Activated T-cell treated with anti-CD3 and anti-CD28 coated beads, Interleukin-2, amount 50 U/mL, for 72 hours (primary cell): ENCODE data around the gene TENT4B. TPM values are rescaled to one million over a fixed set of nuclear protein-coding genes. Genes with fewer than 3 reads are reported as not detected.

Experiments
- ATAC-seq, 2 donors: fragments of 150-1000 bp; cut with Tn5 transposase; replicated peaks in 1 of 2; 2 replicates each; pipeline ENCODE4 v1.10.0; 2021; ENCODE audit warnings: moderate library complexity in 2 of 2, mild to moderate bottlenecking in 1 of 2
- DNase-seq, 2 donors: peaks; one replicate each; pipeline ENCODE4 v3.0.0; 2021 to 2022; ENCODE audit warnings: mixed read lengths in 1 of 2
- H3K27ac Mint-ChIP-seq: one replicate; pipeline ENCODE4 v1.8.0; 2022; ENCODE audit warnings: mild to moderate bottlenecking, moderate library complexity, mixed read lengths
- H3K27me3 Mint-ChIP-seq: one replicate; pipeline ENCODE4 v1.8.0; 2022; ENCODE audit warnings: low read depth, mixed read lengths
- H3K36me3 Mint-ChIP-seq, 2 donors: one replicate each; pipeline ENCODE4 v1.8.0; 2022; ENCODE audit warnings: mixed read lengths in 2 of 2, mild to moderate bottlenecking in 1 of 2; ENCODE audit not compliant: insufficient read depth in 2 of 2
- H3K4me1 Mint-ChIP-seq: one replicate; pipeline ENCODE4 v1.8.0; 2022; ENCODE audit warnings: low read depth, mixed read lengths
- H3K4me3 Mint-ChIP-seq, 2 donors: one replicate each; pipeline ENCODE4 v1.8.0; 2022; ENCODE audit warnings: mild to moderate bottlenecking in 2 of 2, mixed read lengths in 2 of 2, moderate library complexity in 2 of 2
- H3K9me3 Mint-ChIP-seq, 2 donors: one replicate each; pipeline ENCODE4 v1.8.0; 2022; ENCODE audit warnings: mixed read lengths in 2 of 2
- total RNA-seq, 2 donors: library from RNA; stranded (reverse); gene quantifications; one replicate each; pipeline ENCODE4 v1.2.3, GENCODE V29; 2022

Gene TENT4B
- total RNA-seq, 2 donors from 2014 or later = 27.5 to 29.0 TPM

- H3K27me3 Mint-ChIP-seq = no peaks in the 10 kb centered on the region
- H3K9me3 Mint-ChIP-seq = peaks cover 0 to 1% of the 10 kb centered on the region in 2 donors
- no peak overlapping the region for H3K4me3 Mint-ChIP-seq
- ATAC-seq = no peak
- no peak overlapping the region for H3K27ac Mint-ChIP-seq
- H3K36me3 Mint-ChIP-seq = no peaks in the 10 kb centered on the region
- H3K4me1 Mint-ChIP-seq = peaks cover 52% of the 10 kb centered on the region
- DNase-seq = no peak
Measured at GRCh38 chr16:50261707-50262235, 108.7 kb downstream of the TENT4B start.

- Mint-ChIP-seq H3K36me3 (no peaks in the 10 kb centered on the region), H3K9me3 (peaks cover 0 to 1% of the 10 kb centered on the region in 2 donors), H3K27ac (peak overlapping the region; percentile 94), H3K4me1 (peaks cover 66% of the 10 kb centered on the region), H3K4me3 (peak overlapping the region; percentile 62 to 73), H3K27me3 (no peaks in the 10 kb centered on the region)
- DNase-seq (no peak), ATAC-seq (no peak)
Measured at GRCh38 chr16:50263060-50263909, 110.2 kb downstream of the TENT4B start.

DNA sequence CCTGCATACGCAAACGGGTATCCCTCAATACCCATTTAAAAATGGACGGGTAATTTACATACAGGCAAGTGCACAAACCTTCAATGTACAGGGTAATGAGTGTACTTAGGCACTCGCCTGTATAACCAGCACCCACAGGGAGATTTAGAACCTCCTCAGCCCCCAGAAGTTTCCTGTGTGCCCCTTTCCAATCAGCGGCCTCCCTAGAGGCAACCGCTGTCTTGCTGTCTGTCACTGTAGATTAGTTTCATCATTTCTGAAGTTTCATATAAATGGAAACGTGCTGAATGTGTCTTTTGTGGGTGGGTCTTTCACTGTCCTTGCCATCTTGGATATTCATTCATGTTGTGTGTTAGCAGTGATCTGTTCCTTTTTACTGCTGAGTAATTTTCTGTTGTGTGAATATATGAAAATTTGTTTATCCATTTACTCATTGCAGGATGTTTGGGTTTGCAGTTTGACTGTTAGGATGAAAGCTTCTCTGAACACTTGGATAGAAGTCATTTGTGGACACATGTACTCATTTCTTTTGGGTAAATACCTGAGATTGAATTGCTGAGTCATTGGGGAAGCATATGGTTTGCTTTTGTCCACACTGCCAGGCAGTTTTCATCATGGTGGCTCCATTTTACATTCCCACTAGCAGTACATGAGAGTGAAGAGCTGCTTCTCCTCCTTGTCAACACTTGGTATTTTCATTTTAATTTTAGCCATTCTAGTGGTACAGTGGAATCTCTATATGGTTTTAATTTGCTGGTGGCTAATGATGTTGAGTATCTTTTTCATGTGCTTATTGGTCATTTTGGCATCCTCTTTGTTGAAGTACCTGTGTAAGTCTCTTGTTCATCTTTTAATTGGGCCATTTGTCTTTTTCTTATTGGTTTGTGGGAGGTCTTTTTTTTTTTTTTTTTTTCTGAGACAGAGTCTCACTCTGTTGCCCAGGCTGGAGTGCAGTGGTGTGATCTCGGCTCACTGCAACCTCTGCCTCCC lies 111.1 kb downstream of the TENT4B start:
- ATAC-seq (peak; percentile 62 to 70), DNase-seq (peak; percentile 52 to 65)
- Mint-ChIP-seq H3K27me3 (no peaks in the 10 kb centered on the region), H3K36me3 (peaks cover 0 to 2% of the 10 kb centered on the region in 2 donors), H3K4me3 (peak overlapping the region; percentile 62 to 73), H3K27ac (peak overlapping the region; percentile 94), H3K4me1 (peaks cover 75% of the 10 kb centered on the region), H3K9me3 (peaks cover 0 to 1% of the 10 kb centered on the region in 2 donors)

GRCh38 chr16:50265260-50265659 lies 112.2 kb downstream of the TENT4B start:
- Mint-ChIP-seq H3K36me3 (peaks cover 0 to 2% of the 10 kb centered on the region in 2 donors), H3K27ac (peak overlapping the region; percentile 94), H3K27me3 (no peaks in the 10 kb centered on the region), H3K9me3 (peaks cover 0 to 1% of the 10 kb centered on the region in 2 donors), H3K4me1 (peaks cover 75% of the 10 kb centered on the region), H3K4me3 (peak overlapping the region; percentile 91 to 97)
- ATAC-seq = no peak
- peak in 1 of 2 donors; percentile 40 for DNase-seq

- no peak for DNase-seq
- Mint-ChIP-seq H3K36me3 (peaks cover 0 to 2% of the 10 kb centered on the region in 2 donors), H3K27me3 (no peaks in the 10 kb centered on the region), H3K4me3 (peak overlapping the region; percentile 91 to 97), H3K9me3 (peaks cover 0 to 1% of the 10 kb centered on the region in 2 donors), H3K27ac (peak overlapping the region; percentile 94), H3K4me1 (peaks cover 78% of the 10 kb centered on the region)
- ATAC-seq = no peak
Measured at GRCh38 chr16:50265716-50266336, 112.7 kb downstream of the TENT4B start.

GRCh38 chr16:50266337-50267091 lies 113.4 kb downstream of the TENT4B start, which contains the start of gene ADCY7:
Gene ADCY7 (plus strand): TSS chr16:50266551. CDS start chr16:50288180, 21,629 bp downstream.
- H3K27ac Mint-ChIP-seq = peak within 1 kb of the TSS; percentile 94
- peak within 1 kb of the TSS; percentile 91 to 97 for H3K4me3 Mint-ChIP-seq
- peaks cover 0 to 1% of the 10 kb centered on the region in 2 donors for H3K9me3 Mint-ChIP-seq
- DNase-seq = peak; percentile 88 to 91
- no peaks in the 10 kb centered on the region for H3K27me3 Mint-ChIP-seq
- peaks cover 85% of the 10 kb centered on the region for H3K4me1 Mint-ChIP-seq
- ATAC-seq = peak; percentile 80 to 88
- peaks cover 0 to 2% of the 10 kb centered on the region in 2 donors for H3K36me3 Mint-ChIP-seq

- peaks cover 0 to 2% of the 10 kb centered on the region in 2 donors for H3K36me3 Mint-ChIP-seq
- H3K9me3 Mint-ChIP-seq = peaks cover 0 to 1% of the 10 kb centered on the region in 2 donors
- peaks cover 88% of the 10 kb centered on the region for H3K4me1 Mint-ChIP-seq
- ATAC-seq (no peak), DNase-seq (no peak)
- H3K27ac Mint-ChIP-seq = peak overlapping the region; percentile 94
- H3K4me3 Mint-ChIP-seq = peak overlapping the region; percentile 91 to 97
- no peaks in the 10 kb centered on the region for H3K27me3 Mint-ChIP-seq
Measured at GRCh38 chr16:50267151-50267631, 114.1 kb downstream of the TENT4B start.

DNA sequence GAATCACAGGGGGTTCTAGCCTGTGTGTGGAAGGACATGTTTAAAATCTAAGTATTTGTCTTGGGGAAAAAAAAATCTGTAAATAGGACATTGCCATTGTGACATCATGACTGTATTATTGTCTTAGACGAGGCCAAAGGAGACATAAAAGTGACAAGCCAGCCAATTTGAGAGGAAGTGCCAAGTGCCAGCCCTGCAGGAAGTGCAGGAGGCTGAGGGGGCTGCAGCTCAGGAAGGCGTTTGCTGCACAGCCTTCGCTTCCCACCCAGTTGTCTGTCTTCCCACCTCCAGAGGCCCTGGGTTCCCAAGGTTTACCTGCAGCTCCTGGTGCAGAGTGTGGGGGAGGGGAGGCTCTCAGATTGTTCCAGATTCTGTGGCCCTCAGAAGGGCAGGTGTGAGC lies 114.5 kb downstream of the TENT4B start:
- Mint-ChIP-seq H3K4me3 (peak overlapping the region; percentile 91 to 97), H3K4me1 (peaks cover 90% of the 10 kb centered on the region), H3K27me3 (no peaks in the 10 kb centered on the region), H3K9me3 (peaks cover 0 to 1% of the 10 kb centered on the region in 2 donors), H3K27ac (peak overlapping the region; percentile 94), H3K36me3 (peaks cover 0 to 2% of the 10 kb centered on the region in 2 donors)
- no peak for ATAC-seq
- DNase-seq = no peak

- ATAC-seq (no peak), DNase-seq (no peak)
- H3K36me3 Mint-ChIP-seq = peaks cover 1 to 2% of the 10 kb centered on the region in 2 donors
- H3K27ac Mint-ChIP-seq = peak overlapping the region; percentile 81
- H3K4me1 Mint-ChIP-seq = peaks cover 92% of the 10 kb centered on the region
- H3K9me3 Mint-ChIP-seq = peaks cover 0 to 1% of the 10 kb centered on the region in 2 donors
- H3K27me3 Mint-ChIP-seq = no peaks in the 10 kb centered on the region
- peak overlapping the region; percentile 91 to 97 for H3K4me3 Mint-ChIP-seq
Measured at GRCh38 chr16:50268352-50268751, 115.2 kb downstream of the TENT4B start.

DNA sequence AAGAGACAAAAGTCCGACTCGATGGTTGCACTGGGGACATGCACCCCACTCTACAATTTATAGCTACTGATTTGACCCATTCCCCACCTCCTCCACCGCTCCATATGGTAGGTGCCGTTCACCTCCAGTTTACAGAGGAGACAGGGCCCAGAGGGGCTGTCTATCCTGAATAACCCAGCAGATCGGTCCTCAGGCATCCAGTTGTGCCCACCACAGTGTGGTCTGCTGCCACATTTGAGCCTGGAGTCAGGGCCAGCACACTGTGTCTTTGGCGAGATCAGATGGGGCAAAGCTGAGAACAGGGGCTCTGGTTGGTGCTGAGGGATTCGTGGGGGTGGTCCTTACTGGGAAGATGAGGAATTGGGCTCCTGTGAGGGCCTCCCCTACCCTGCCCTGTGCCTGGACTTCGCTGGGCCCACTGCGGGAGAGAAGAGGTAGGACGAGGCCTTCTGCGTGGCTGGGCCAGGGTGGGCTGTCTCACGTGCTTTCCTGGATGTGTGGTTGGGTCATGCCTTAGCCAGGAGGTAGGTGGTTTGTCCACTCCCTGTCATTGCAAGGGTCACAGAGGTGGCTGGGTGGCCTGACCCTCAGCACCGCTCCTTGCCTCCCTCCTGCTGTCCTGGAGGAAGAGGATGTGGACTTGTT lies 116.1 kb downstream of the TENT4B start:
- DNase-seq (no peak), ATAC-seq (no peak)
- H3K27ac Mint-ChIP-seq = peak overlapping the region; percentile 35
- H3K36me3 Mint-ChIP-seq = peaks cover 2% of the 10 kb centered on the region in 2 donors
- peaks cover 93% of the 10 kb centered on the region for H3K4me1 Mint-ChIP-seq
- H3K9me3 Mint-ChIP-seq = peaks cover 0 to 1% of the 10 kb centered on the region in 2 donors
- no peaks in the 10 kb centered on the region for H3K27me3 Mint-ChIP-seq
- H3K4me3 Mint-ChIP-seq = peak overlapping the region; percentile 72 to 91

- H3K9me3 Mint-ChIP-seq = no peaks in the 10 kb centered on the region
Measured at GRCh38 chr16:50269769-50270509, 116.8 kb downstream of the TENT4B start.

More at GRCh38 chr16:50269769-50270509, 116.8 kb downstream of the TENT4B start:
- H3K27me3 Mint-ChIP-seq = no peaks in the 10 kb centered on the region
- peaks cover 93% of the 10 kb centered on the region for H3K4me1 Mint-ChIP-seq
- H3K4me3 Mint-ChIP-seq = peak overlapping the region in 1 of 2 donors; percentile 72
- H3K36me3 Mint-ChIP-seq = peaks cover 2% of the 10 kb centered on the region in 2 donors
- no peak for DNase-seq
- H3K27ac Mint-ChIP-seq = peak overlapping the region; percentile 91
- ATAC-seq = no peak
